ENCODE data around the gene PIEZO1. TPM values are rescaled to one million over a fixed set of nuclear protein-coding genes. Genes with fewer than 3 reads are reported as not detected.

The PIEZO1 gene
- total RNA-seq, 6 donors from 2014 or later, result 107 to 535 (median 239) TPM

GRCh38 chr16:88712362-88712979 lies 72.5 kb downstream of the PIEZO1 start:
- Histone ChIP-seq H3K36me3 (peaks cover 23 to 51% (median 46%) of the 10 kb centered on the region in 4 donors), H3K4me3 (no peak overlapping the region), H3K9me3 (no peaks in the 10 kb centered on the region), H3K27ac (no peak overlapping the region), H3K4me1 (peaks cover 0 to 3% (median 2%) of the 10 kb centered on the region in 4 donors), H3K27me3 (no peaks in the 10 kb centered on the region)
- no peak for ATAC-seq (ENCODE audit: low FRiP score in 2 of 2)
- TF ChIP-seq POLR2A (IDR thresholded peaks at IDR 0.05), result no peak
- TF ChIP-seq CTCF (IDR thresholded peaks at IDR 0.05), result no peak
- peak in 1 of 2 donors; percentile 73 for DNase-seq
- 80% methylated on average over 17 of the region's 25 CpGs; no CpG with 5 or more reads in 1 of the 2 donors for WGBS, 2 donors

- TF ChIP-seq POLR2A (IDR thresholded peaks at IDR 0.05) (no peak), EP300 (IDR thresholded peaks at IDR 0.05) (no peak), POLR2AphosphoS5 (IDR thresholded peaks at IDR 0.05) (no peak), CTCF (IDR thresholded peaks at IDR 0.05) (no peak)
- DNase-seq (peak in 1 of 2 donors; percentile 69), ATAC-seq (ENCODE audit: low FRiP score in 2 of 2) (no peak)
- H3K9me3 ChIP-seq, result no peaks in the 10 kb centered on the region
- no peak overlapping the region for H3K27ac ChIP-seq
- peaks cover 19 to 45% (median 39%) of the 10 kb centered on the region in 4 donors for H3K36me3 ChIP-seq
- no peak overlapping the region for H3K4me3 ChIP-seq
- no peaks in the 10 kb centered on the region for H3K27me3 ChIP-seq
- peaks cover 5 to 9% (median 9%) of the 10 kb centered on the region in 4 donors for H3K4me1 ChIP-seq
- 75 to 87% methylated on average over 15 to 18 of the region's 18 CpGs for WGBS, 2 donors
Observed at GRCh38 chr16:88711750-88712340, 73.2 kb downstream of the PIEZO1 start.

DNA sequence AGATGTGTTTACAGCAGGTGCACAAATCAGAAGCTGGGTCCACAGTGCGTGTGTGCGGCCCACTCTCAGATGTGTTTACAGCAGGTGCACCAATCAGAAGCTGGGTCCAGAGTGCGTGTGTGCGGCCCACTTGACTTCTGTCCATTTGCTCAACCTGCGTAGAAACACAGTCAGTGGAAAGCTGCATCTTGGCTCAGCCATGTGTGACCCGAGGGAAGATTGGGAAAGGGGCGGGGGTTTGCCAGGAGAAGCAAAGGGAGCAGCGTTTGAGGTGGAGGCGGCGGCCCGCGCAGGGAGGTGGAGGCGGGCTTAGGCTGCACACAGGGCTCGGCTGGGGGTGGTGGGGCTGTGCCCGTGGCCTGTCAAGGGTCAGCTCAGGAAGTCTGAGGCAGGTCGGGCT lies 74.5 kb downstream of the PIEZO1 start:
- 82 to 84% methylated on average over 15 of the region's 16 CpGs for WGBS, 2 donors
- peak in 1 of 2 donors; percentile 70 for DNase-seq
- TF ChIP-seq EP300 (IDR thresholded peaks at IDR 0.05), result no peak
- TF ChIP-seq CTCF (IDR thresholded peaks at IDR 0.05), result no peak
- TF ChIP-seq POLR2A (IDR thresholded peaks at IDR 0.05), result no peak
- TF ChIP-seq POLR2AphosphoS5 (IDR thresholded peaks at IDR 0.05), result no peak
- Histone ChIP-seq H3K27me3 (no peaks in the 10 kb centered on the region), H3K4me3 (no peak overlapping the region), H3K36me3 (peaks cover 6 to 32% (median 26%) of the 10 kb centered on the region in 4 donors), H3K9me3 (no peaks in the 10 kb centered on the region), H3K27ac (no peak overlapping the region), H3K4me1 (peaks cover 8 to 16% (median 11%) of the 10 kb centered on the region in 4 donors)
- no peak for ATAC-seq (ENCODE audit: low FRiP score in 2 of 2)

DNA sequence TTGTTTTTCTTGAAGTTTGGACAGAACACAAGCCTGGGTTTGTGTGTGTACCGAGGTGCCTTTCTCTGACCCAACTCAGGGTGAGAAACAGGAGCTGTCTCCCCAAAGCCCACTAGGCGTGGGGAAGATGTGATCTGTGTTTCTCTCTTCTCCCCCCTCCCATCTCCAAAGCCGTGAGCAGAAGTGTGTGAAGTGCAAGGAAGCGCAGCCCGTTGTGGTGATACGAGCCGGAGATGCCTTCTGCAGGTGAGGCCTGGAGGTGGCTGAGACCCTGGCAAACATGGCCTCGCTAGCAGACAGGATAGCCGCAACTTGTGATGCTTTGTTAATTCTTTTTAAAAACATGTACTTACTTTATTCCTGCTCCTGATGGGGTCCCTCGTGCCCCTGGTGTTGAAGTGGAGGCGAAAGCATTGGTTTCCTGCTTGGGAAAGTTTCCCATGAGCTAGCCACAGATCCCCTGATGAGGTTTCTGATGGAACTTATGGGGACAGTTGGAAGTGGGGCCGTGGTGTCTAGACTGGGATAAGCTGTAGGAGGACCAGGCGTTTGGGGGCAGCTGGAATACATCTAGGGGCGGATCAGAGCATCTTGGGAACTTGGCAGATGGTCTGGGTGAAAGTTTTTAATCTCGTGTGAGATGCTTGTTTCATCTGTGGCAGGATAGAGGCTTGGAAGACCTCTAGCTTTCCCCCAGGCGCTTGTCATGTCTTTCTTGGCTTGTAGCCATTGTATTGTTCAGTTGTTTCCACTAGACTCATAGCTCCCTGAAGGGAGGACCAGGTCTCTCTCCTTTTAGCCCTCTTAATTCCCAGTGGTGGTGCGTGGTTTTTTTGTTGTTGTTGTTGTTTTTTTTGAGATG lies 77.8 kb downstream of the PIEZO1 start:
- peak overlapping the region in 3 of 4 donors; percentile 87 to 96 (median 91) for H3K27ac ChIP-seq
- H3K27me3 ChIP-seq, result no peaks in the 10 kb centered on the region
- H3K4me3 ChIP-seq, result peak overlapping the region; percentile 87 to 99 (median 98)
- ATAC-seq (ENCODE audit: low FRiP score in 2 of 2) (no peak), DNase-seq (no peak)
- peaks cover 39 to 49% (median 44%) of the 10 kb centered on the region in 4 donors for H3K4me1 ChIP-seq
- peaks cover 0 to 7% (median 4%) of the 10 kb centered on the region in 4 donors for H3K36me3 ChIP-seq
- WGBS, 2 donors, result 32 to 35% methylated on average over 17 of the region's 17 CpGs
- H3K9me3 ChIP-seq, result no peaks in the 10 kb centered on the region
- TF ChIP-seq EP300 (IDR thresholded peaks at IDR 0.05), result no peak
- no peak for TF ChIP-seq POLR2AphosphoS5 (IDR thresholded peaks at IDR 0.05)
- TF ChIP-seq CTCF (IDR thresholded peaks at IDR 0.05), result no peak
- TF ChIP-seq POLR2A (IDR thresholded peaks at IDR 0.05), result no peak
